ENCODE results near the gene ZNF76. TPM values are rescaled to one million over a fixed set of nuclear protein-coding genes. Genes with fewer than 3 reads are reported as not detected.
A peak's percentile ranks its signal among the peaks of the same experiment; 100 is the strongest.

Gene ZNF76
- total and polyA plus RNA-seq, 9 of the 15 experiments (the other 6 are each of a cell fraction or from before 2014, with no cell fraction given): 1.2 to 17.8 (median 10.7) TPM

GRCh38 chr6:35343092-35343834 lies 83.7 kb downstream of the ZNF76 start (continued):
- peak; percentile 83 for TF ChIP-seq SMAD4 (CRISPR knock-in tag; conservative IDR thresholded peaks at IDR 0.05)
- TF ChIP-seq KDM1A (IDR thresholded peaks at IDR 0.05): peak; percentile 98
- no peak for TF ChIP-seq SMAD1 (IDR thresholded peaks at IDR 0.05; ENCODE audit: low read depth, low read length, partially characterized antibody)
- no peak for TF ChIP-seq SREBF1 (IDR thresholded peaks at IDR 0.05; ENCODE audit: borderline replicate concordance, low read depth, low read length)
- no peak for TF ChIP-seq ZNF699 (CRISPR knock-in tag; IDR thresholded peaks at IDR 0.05; ENCODE audit: insufficient replicate concordance)
- no peak for TF ChIP-seq ETS2 (tag; IDR thresholded peaks at IDR 0.05; ENCODE audit: borderline replicate concordance, poor library complexity, severe bottlenecking)
- TF ChIP-seq, protein P1, sequence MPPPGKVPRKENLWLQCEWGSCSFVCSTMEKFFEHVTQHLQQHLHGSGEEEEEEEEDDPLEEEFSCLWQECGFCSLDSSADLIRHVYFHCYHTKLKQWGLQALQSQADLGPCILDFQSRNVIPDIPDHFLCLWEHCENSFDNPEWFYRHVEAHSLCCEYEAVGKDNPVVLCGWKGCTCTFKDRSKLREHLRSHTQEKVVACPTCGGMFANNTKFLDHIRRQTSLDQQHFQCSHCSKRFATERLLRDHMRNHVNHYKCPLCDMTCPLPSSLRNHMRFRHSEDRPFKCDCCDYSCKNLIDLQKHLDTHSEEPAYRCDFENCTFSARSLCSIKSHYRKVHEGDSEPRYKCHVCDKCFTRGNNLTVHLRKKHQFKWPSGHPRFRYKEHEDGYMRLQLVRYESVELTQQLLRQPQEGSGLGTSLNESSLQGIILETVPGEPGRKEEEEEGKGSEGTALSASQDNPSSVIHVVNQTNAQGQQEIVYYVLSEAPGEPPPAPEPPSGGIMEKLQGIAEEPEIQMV (tag; conservative IDR thresholded peaks at IDR 0.05; ENCODE audit: low read depth): 0 out of 2 replicates have a peak, but pooled peaks have one; percentile 53
- no peak for TF ChIP-seq SP2 (IDR thresholded peaks at IDR 0.05; ENCODE audit: extremely low read depth, low read depth, low read length, poor library complexity, severe bottlenecking)
- TF ChIP-seq, protein P2, sequence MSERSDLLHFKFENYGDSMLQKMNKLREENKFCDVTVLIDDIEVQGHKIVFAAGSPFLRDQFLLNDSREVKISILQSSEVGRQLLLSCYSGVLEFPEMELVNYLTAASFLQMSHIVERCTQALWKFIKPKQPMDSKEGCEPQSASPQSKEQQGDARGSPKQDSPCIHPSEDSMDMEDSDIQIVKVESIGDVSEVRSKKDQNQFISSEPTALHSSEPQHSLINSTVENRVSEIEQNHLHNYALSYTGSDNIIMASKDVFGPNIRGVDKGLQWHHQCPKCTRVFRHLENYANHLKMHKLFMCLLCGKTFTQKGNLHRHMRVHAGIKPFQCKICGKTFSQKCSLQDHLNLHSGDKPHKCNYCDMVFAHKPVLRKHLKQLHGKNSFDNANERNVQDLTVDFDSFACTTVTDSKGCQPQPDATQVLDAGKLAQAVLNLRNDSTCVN (CRISPR knock-in tag; IDR thresholded peaks at IDR 0.05): 0 out of 2 replicates have a peak, but pooled peaks have one; percentile 65
- TF ChIP-seq PTRF (tag; IDR thresholded peaks at IDR 0.05): no peak
- TF ChIP-seq, protein P3, sequence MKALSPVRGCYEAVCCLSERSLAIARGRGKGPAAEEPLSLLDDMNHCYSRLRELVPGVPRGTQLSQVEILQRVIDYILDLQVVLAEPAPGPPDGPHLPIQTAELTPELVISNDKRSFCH (CRISPR knock-in tag; IDR thresholded peaks at IDR 0.05): no peak
- TF ChIP-seq, protein P3 (tag; IDR thresholded peaks at IDR 0.05): no peak
- TF ChIP-seq ZSCAN32 (CRISPR knock-in tag; IDR thresholded peaks at IDR 0.05): no peak
- TF ChIP-seq, protein P4, sequence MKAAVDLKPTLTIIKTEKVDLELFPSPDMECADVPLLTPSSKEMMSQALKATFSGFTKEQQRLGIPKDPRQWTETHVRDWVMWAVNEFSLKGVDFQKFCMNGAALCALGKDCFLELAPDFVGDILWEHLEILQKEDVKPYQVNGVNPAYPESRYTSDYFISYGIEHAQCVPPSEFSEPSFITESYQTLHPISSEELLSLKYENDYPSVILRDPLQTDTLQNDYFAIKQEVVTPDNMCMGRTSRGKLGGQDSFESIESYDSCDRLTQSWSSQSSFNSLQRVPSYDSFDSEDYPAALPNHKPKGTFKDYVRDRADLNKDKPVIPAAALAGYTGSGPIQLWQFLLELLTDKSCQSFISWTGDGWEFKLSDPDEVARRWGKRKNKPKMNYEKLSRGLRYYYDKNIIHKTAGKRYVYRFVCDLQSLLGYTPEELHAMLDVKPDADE (conservative IDR thresholded peaks at IDR 0.05; ENCODE audit: control insufficient read depth, low read depth, low read length): no peak
- no peak for TF ChIP-seq NCOA2 (IDR thresholded peaks at IDR 0.05; ENCODE audit: partially characterized antibody in 2 of 2)
- TF ChIP-seq CCNT2 (IDR thresholded peaks at IDR 0.05; ENCODE audit: borderline replicate concordance, extremely low read depth, insufficient read length, low read depth, low read length): peak; percentile 78
- no peak for TF ChIP-seq WHSC1 (IDR thresholded peaks at IDR 0.05; ENCODE audit: low read length)
- TF ChIP-seq ARHGAP35 (IDR thresholded peaks at IDR 0.05; ENCODE audit: partially characterized antibody): no peak
- no peak for TF ChIP-seq FOS (IDR thresholded peaks at IDR 0.05; ENCODE audit: extremely low read depth, insufficient read length)
- no peak for TF ChIP-seq MAFG (tag; conservative IDR thresholded peaks at IDR 0.05)
- TF ChIP-seq E2F1 (CRISPR knock-in tag; IDR thresholded peaks at IDR 0.05): no peak
- no peak for TF ChIP-seq ZNF644 (tag; IDR thresholded peaks at IDR 0.05; ENCODE audit: low read depth)

Measured in K562 (cell line).